Mucosa of descending colon (tissue), 3 donors: ENCODE results near the gene PTGR1. TPM values are rescaled to one million over a fixed set of nuclear protein-coding genes. Genes with fewer than 3 reads are reported as not detected.

Experiments used
- ATAC-seq: fragments of 200-7000 bp; cut with Tn5 transposase; one replicate; pipeline ENCODE4 v1.9.1; 2020; ENCODE audit warnings: mild to moderate bottlenecking, moderate library complexity
- DNase-seq, 3 donors: peaks; one replicate each; pipeline ENCODE4 v3.0.0-alpha.2; 2020
- H3K36me3 ChIP-seq: fragments of 200-600 bp; one replicate; pipeline ENCODE4 v1.8.0; 2021; ENCODE audit warnings: low read depth, mild to moderate bottlenecking
- H3K4me1 ChIP-seq: fragments of 200-600 bp; one replicate; pipeline ENCODE4 v1.8.0; 2021; ENCODE audit warnings: low read depth, mild to moderate bottlenecking
- H3K4me3 ChIP-seq: fragments of 200-600 bp; one replicate; pipeline ENCODE4 v1.8.0; 2021; ENCODE audit warnings: mild to moderate bottlenecking
- H3K9me3 ChIP-seq: fragments of 200-600 bp; one replicate; pipeline ENCODE4 v1.8.0; 2021; ENCODE audit warnings: mild to moderate bottlenecking
- CTCF ChIP-seq: fragments of 200-600 bp; IDR thresholded peaks from one replicate; pipeline ENCODE4 v1.8.0; 2022; ENCODE audit warnings: antibody characterized with exemption, mild to moderate bottlenecking
- intact Hi-C, 2 donors: fragments of 100-400 bp; cut with DNase I in 1 of 2; cut with micrococcal nuclease in 1 of 2; formaldehyde crosslinking; loops; one replicate each; pipeline versions ENCODE4 v1.11.0 to v1.11.1; 2022; cut with DNase I, micrococcal nuclease
- long read RNA-seq, 2 donors: library from polyadenylated mRNA; unstranded; transcript quantifications; one replicate each; pipeline ENCODE4 v2.0.0, GENCODE V29; 2019 to 2021
- total RNA-seq, 3 donors: library from RNA; stranded (reverse); fragmentation: NEBNext Ultra II Directional in 2 of 3; extraction: Animal tissue kit (Norgen Biotek cat#: 25700) in 2 of 3; gene quantifications; one replicate each; pipeline versions ENCODE4 v1.2.1 to v1.2.4, GENCODE V29; 2021 to 2023
- donor health status: DM: no; HTN: no; CAD: no; lungs with moderate emphysema.
- donor health status: DM: no; HTN: no; CAD: no.
- donor health status: DM: no; HTN: yes; CAD: no.

PTGR1 gene
- total RNA-seq, result 10 to 100 TPM; 41.5 to 83.7 (median 48.7) TPM
- long read RNA-seq, donor 1, transcript PTGR1-205 (10 exons, 1,407 nt), result major isoform, 15 of 32 reads
- long read RNA-seq, donor 1, transcript PTGR1-201 (10 exons, 1,223 nt), result minor isoform, 8 of 32 reads
- long read RNA-seq, donor 1, partial matches to known transcripts, result 0 of 32 reads
- long read RNA-seq, donor 1, other reads (novel, unspliced or antisense), result 8 of 32 reads
- long read RNA-seq, donor 2, transcript PTGR1-201 (10 exons, 1,223 nt), result minor isoform, 13 of 50 reads
- long read RNA-seq, donor 2, transcript PTGR1-205 (10 exons, 1,407 nt), result major isoform, 22 of 50 reads
- long read RNA-seq, donor 2, partial matches to known transcripts, result 1 of 50 reads
- long read RNA-seq, donor 2, other reads (novel, unspliced or antisense), result 9 of 50 reads

GRCh38 chr9:111599092-111599954 lies at the start of gene PTGR1:
Gene PTGR1, minus strand, starts transcription at chr9:111599647. Its CDS starts 2,225 bp downstream, at chr9:111597422.
- Histone ChIP-seq H3K4me1 (no peaks in the 10 kb centered on the region), H3K4me3 (peak within 1 kb of the TSS; percentile 45), H3K9me3 (no peaks in the 10 kb centered on the region), H3K36me3 (no peaks in the 10 kb centered on the region)
- intact Hi-C loops, result no loop called here
- ATAC-seq (peak; percentile 87), DNase-seq (peak; percentile 85 to 86 (median 86))
- no peak for TF ChIP-seq CTCF

- no peak for TF ChIP-seq CTCF
- no peak overlapping the region for H3K4me3 ChIP-seq
- intact Hi-C loops, result no loop called here
- H3K9me3 ChIP-seq, result no peaks in the 10 kb centered on the region
- DNase-seq (no peak), ATAC-seq (no peak)
- H3K36me3 ChIP-seq, result no peaks in the 10 kb centered on the region
- H3K4me1 ChIP-seq, result no peaks in the 10 kb centered on the region
These were observed 49.6 kb upstream of the PTGR1 start for GRCh38 chr9:111649016-111649415.

GRCh38 chr9:111648066-111648465 lies 48.6 kb upstream of the PTGR1 start:
- no peak for TF ChIP-seq CTCF
- DNase-seq (no peak), ATAC-seq (no peak)
- no peaks in the 10 kb centered on the region for H3K9me3 ChIP-seq
- no peak overlapping the region for H3K4me3 ChIP-seq
- intact Hi-C loops, result no loop called here
- no peaks in the 10 kb centered on the region for H3K36me3 ChIP-seq
- no peaks in the 10 kb centered on the region for H3K4me1 ChIP-seq

GRCh38 chr9:111646417-111646816 lies 47.0 kb upstream of the PTGR1 start:
- TF ChIP-seq CTCF, result no peak
- H3K4me1 ChIP-seq, result no peaks in the 10 kb centered on the region
- H3K9me3 ChIP-seq, result no peaks in the 10 kb centered on the region
- ATAC-seq, result peak; percentile 52
- intact Hi-C loops, result no loop called here
- no peaks in the 10 kb centered on the region for H3K36me3 ChIP-seq
- no peak overlapping the region for H3K4me3 ChIP-seq
- DNase-seq, result no peak

GRCh38 chr9:111645806-111646205 lies 46.4 kb upstream of the PTGR1 start:
- Histone ChIP-seq H3K36me3 (no peaks in the 10 kb centered on the region), H3K9me3 (no peaks in the 10 kb centered on the region), H3K4me1 (no peaks in the 10 kb centered on the region), H3K4me3 (no peak overlapping the region)
- intact Hi-C loops, result no loop called here
- ATAC-seq (peak; percentile 49), DNase-seq (no peak)
- no peak for TF ChIP-seq CTCF
